Transverse colon (tissue), 4 donors: ENCODE data around the gene DGAT2. TPM values are rescaled to one million over a fixed set of nuclear protein-coding genes. Genes with fewer than 3 reads are reported as not detected.

Source experiments
- DNase-seq: peaks from one replicate; pipeline ENCODE4 v3.0.0-alpha.2; 2019
- H3K27ac ChIP-seq, 4 donors: fragments of 200-600 bp; sonication (generic); 2 replicates each; pipeline ENCODE4 v1.5.1; 2016 to 2018; ENCODE audit warnings: inconsistent platforms in 4 of 4
- H3K27me3 ChIP-seq: fragments of 200-600 bp; sonication (generic); 2 replicates; pipeline ENCODE4 v1.5.1; 2017; ENCODE audit warnings: inconsistent platforms
- H3K36me3 ChIP-seq, 4 donors: fragments of 200-600 bp; sonication (generic); 2 replicates each; pipeline ENCODE4 v1.5.1; 2017 to 2019; ENCODE audit warnings: inconsistent platforms in 4 of 4
- H3K4me1 ChIP-seq, 4 donors: fragments of 200-600 bp; sonication (generic); 2 replicates each; pipeline ENCODE4 v1.5.1; 2017 to 2020; ENCODE audit warnings: inconsistent platforms in 4 of 4
- H3K4me3 ChIP-seq, 4 donors: fragments of 200-600 bp; sonication (generic); 1 replicate in 1 of 4; 2 replicates in 3 of 4; pipeline versions ENCODE4 v1.5.1 to v1.6.1; 2017 to 2019; ENCODE audit warnings: inconsistent platforms in 4 of 4
- H3K9me3 ChIP-seq, 2 donors: fragments of 200-600 bp; sonication (generic); 2 replicates each; pipeline ENCODE4 v1.5.1; 2017 to 2019; ENCODE audit warnings: inconsistent platforms in 2 of 2
- EP300 ChIP-seq: sonication (generic); formaldehyde crosslinking; IDR thresholded peaks from one replicate; pipeline ENCODE4 v1.6.1; 2017; ENCODE audit warnings: antibody characterized with exemption, low read depth
- POLR2A ChIP-seq: fragments of 450-650 bp; IDR thresholded peaks from one replicate; pipeline ENCODE4 v1.6.1; 2016; ENCODE audit warnings: antibody characterized with exemption, mild to moderate bottlenecking, moderate library complexity
- POLR2AphosphoS5 ChIP-seq, 3 donors: sonication (generic); formaldehyde crosslinking; IDR thresholded peaks; one replicate each; pipeline ENCODE4 v1.6.1; 2016; ENCODE audit warnings: antibody characterized with exemption in 3 of 3
- WGBS, 2 donors: methylation state at CpG; one replicate each; pipeline ENCODE4 v1.1.5; 2018; ENCODE audit warnings: low coverage in 1 of 2; 5-methylcytosine and 5-hydroxymethylcytosine counted together
- in situ Hi-C, 4 donors: fragments of 200-750 bp; cut with MboI; loops; one replicate each; pipeline versions ENCODE4 v1.15.0 to v1.15.1; 2017; ENCODE audit warnings: low sequenced_read_pairs in 3 of 4, low pct_ligation_motif_present in 1 of 4, low pct_unique_long_range_greater_than_20kb in 1 of 4
- intact Hi-C: fragments of 100-400 bp; cut with DNase I; formaldehyde crosslinking; loops from one replicate; pipeline ENCODE4 v1.15.1; 2023; ENCODE audit warnings: low total_unique reads
- total RNA-seq, 4 donors: library from RNA; depleted of rRNA; stranded (reverse); fragments of >200 nt; gene quantifications; one replicate each; pipeline ENCODE4 v1.1.0, GENCODE V29; 2016
- TF ChIP-seq, protein P1 (sequence below), 5 experiments: fragments of 200-600 bp in 3 of 5; fragments of 450-650 bp in 2 of 5; sonication (generic) in 3 of 5; IDR thresholded peaks; 1 replicate in 2 of 5; 2 replicates in 3 of 5; pipeline ENCODE4 v1.5.1; 2016 to 2017; ENCODE audit warnings: antibody characterized with exemption in 5 of 5, inconsistent platforms in 3 of 5, mild to moderate bottlenecking in 2 of 5, moderate library complexity in 1 of 5

The DGAT2 gene
- total RNA-seq, 4 donors from 2014 or later: 3.3 to 3.7 TPM; not detected in 2

DNA sequence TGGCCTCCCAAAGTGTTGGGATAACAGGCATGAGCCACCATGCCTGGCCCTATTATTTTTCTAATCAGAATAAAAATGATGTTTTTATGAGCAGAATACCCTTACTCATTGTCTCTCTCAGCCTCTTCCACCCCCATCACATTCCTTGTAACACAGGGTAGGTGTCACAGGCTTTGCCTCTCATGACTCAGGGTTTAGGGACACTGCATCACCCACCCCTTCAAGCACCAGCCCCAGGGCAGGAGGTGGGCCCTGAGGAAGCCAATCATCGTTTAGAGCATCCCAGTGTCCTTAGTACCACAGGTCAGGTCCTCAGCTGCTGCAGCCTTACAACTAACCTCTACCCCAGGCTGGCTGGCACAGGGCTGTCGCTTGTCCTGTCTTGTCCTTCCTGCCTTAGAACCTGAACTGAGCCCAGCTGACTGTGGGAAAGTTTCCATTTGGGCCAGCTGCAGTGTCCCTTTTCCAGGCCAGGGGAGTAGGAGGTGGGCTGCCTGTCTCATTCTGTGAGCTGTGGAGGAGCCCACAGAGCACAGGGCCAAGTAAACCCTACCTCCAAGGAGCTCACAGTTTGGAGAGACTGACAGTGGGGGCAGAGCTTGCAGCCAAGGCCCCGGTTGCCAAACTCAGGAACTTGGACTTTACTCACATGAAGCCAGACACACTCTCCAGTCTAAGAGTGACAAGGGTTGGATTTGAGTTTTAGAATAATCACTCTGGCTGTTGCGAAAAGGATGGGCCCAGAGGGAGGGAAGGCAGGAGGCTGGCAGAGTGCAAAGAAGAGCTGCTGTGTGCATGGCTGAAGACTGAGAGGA lies 26.9 kb downstream of the DGAT2 start:
- DNase-seq: no peak
- H3K4me3 ChIP-seq: no peak overlapping the region
- H3K36me3 ChIP-seq: no peaks in the 10 kb centered on the region
- 75 to 86% methylated on average over 1 to 4 of the region's 4 CpGs for WGBS, 2 donors
- no peaks in the 10 kb centered on the region for H3K9me3 ChIP-seq
- no peaks in the 10 kb centered on the region for H3K4me1 ChIP-seq
- in situ Hi-C loops: no loop called here
- intact Hi-C loops: loop anchor here (5.0 kb wide), 1 partner anchor 367 kb away; no protein-coding TSS in a partner anchor
- H3K27me3 ChIP-seq: no peaks in the 10 kb centered on the region
- no peak overlapping the region for H3K27ac ChIP-seq
- TF ChIP-seq, protein P1, sequence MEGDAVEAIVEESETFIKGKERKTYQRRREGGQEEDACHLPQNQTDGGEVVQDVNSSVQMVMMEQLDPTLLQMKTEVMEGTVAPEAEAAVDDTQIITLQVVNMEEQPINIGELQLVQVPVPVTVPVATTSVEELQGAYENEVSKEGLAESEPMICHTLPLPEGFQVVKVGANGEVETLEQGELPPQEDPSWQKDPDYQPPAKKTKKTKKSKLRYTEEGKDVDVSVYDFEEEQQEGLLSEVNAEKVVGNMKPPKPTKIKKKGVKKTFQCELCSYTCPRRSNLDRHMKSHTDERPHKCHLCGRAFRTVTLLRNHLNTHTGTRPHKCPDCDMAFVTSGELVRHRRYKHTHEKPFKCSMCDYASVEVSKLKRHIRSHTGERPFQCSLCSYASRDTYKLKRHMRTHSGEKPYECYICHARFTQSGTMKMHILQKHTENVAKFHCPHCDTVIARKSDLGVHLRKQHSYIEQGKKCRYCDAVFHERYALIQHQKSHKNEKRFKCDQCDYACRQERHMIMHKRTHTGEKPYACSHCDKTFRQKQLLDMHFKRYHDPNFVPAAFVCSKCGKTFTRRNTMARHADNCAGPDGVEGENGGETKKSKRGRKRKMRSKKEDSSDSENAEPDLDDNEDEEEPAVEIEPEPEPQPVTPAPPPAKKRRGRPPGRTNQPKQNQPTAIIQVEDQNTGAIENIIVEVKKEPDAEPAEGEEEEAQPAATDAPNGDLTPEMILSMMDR (IDR thresholded peaks at IDR 0.05): no peak
- TF ChIP-seq EP300 (no peak), POLR2AphosphoS5 (IDR thresholded peaks at IDR 0.05) (no peak), POLR2A (no peak)

DNA sequence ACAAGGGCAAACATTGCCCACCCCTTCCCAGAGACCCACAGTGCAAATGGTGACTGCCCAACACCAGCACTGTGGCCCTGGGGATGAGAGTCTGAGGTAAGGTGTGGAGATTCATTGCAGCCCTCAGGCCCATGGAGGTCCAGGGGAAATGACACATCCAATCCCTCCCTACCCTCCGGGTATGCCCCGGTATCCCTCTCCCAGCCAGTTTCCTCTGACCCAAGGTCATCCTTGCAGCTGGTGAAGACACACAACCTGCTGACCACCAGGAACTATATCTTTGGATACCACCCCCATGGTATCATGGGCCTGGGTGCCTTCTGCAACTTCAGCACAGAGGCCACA lies 27.5 kb downstream of the DGAT2 start:
- no peak overlapping the region for H3K4me3 ChIP-seq
- H3K4me1 ChIP-seq: no peaks in the 10 kb centered on the region
- no peaks in the 10 kb centered on the region for H3K27me3 ChIP-seq
- intact Hi-C loops (loop anchor here (5.0 kb wide), 1 partner anchor 366 kb away; no protein-coding TSS in a partner anchor), in situ Hi-C loops (no loop called here)
- no CpG with 5 or more reads among the region's 2 CpGs for WGBS, 2 donors
- no peak for DNase-seq
- H3K36me3 ChIP-seq: no peaks in the 10 kb centered on the region
- no peak overlapping the region for H3K27ac ChIP-seq
- H3K9me3 ChIP-seq: no peaks in the 10 kb centered on the region
- TF ChIP-seq, protein P1 (IDR thresholded peaks at IDR 0.05): no peak
- no peak for TF ChIP-seq POLR2AphosphoS5 (IDR thresholded peaks at IDR 0.05)
- no peak for TF ChIP-seq EP300
- TF ChIP-seq POLR2A: no peak

DNA sequence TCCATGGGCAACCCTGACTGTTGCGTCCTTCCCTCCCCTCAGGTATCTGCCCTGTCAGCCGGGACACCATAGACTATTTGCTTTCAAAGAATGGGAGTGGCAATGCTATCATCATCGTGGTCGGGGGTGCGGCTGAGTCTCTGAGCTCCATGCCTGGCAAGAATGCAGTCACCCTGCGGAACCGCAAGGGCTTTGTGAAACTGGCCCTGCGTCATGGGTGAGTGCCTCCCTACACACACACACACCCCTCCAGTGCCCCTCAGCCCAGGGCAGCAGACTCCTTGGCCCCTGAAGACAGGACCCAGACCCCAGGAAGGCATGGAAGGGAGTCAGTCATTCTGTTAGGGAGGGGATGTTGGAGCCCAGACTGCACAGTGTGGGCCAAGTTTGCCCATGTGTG lies 28.5 kb downstream of the DGAT2 start:
- in situ Hi-C loops (no loop called here), intact Hi-C loops (loop anchor here (5.0 kb wide), 1 partner anchor 365 kb away; no protein-coding TSS in a partner anchor)
- H3K27me3 ChIP-seq: no peaks in the 10 kb centered on the region
- no peaks in the 10 kb centered on the region for H3K4me1 ChIP-seq
- H3K9me3 ChIP-seq: no peaks in the 10 kb centered on the region
- H3K27ac ChIP-seq: no peak overlapping the region
- no peak overlapping the region for H3K4me3 ChIP-seq
- no peaks in the 10 kb centered on the region for H3K36me3 ChIP-seq
- 84% methylated on average over 8 of the region's 8 CpGs; no CpG with 5 or more reads in 1 of the 2 donors for WGBS, 2 donors
- TF ChIP-seq POLR2AphosphoS5 (IDR thresholded peaks at IDR 0.05) (no peak), POLR2A (no peak), EP300 (no peak)
- TF ChIP-seq, protein P1 (IDR thresholded peaks at IDR 0.05): no peak
- no peak for DNase-seq

DNA sequence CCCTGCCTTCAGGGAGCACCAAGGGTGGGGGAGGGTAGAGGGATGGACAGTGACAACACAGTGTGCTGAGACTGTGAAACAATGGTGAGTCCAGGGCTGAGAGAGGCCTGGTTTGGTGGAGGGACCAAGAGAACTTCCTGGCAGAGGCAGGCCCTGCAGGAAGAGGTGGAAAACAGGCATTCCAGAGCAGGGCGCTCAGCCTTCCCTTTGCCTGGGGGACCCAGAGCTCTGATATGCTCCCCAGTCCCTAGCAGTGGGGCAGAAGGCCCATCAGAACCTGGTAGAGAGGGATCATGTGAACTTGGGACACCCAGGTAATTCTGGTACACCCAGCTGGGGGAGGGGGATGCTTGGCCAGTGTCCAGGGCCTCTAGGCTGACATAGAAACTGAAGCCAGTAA lies 29.2 kb downstream of the DGAT2 start:
- WGBS, 2 donors: 100% methylated on average over 1 of the region's 1 CpG; no CpG with 5 or more reads in 1 of the 2 donors

More for the DNA sequence above, 29.2 kb downstream of the DGAT2 start:
- no peak overlapping the region for H3K27ac ChIP-seq
- no peaks in the 10 kb centered on the region for H3K4me1 ChIP-seq
- no peak overlapping the region for H3K4me3 ChIP-seq
- in situ Hi-C loops: no loop called here
- intact Hi-C loops: loop anchor here (5.0 kb wide), 1 partner anchor 365 kb away; no protein-coding TSS in a partner anchor
- no peaks in the 10 kb centered on the region for H3K9me3 ChIP-seq
- TF ChIP-seq EP300: no peak
- TF ChIP-seq, protein P1 (IDR thresholded peaks at IDR 0.05): no peak
- TF ChIP-seq POLR2AphosphoS5 (IDR thresholded peaks at IDR 0.05): no peak
- no peak for TF ChIP-seq POLR2A
- no peaks in the 10 kb centered on the region for H3K27me3 ChIP-seq
- no peak for DNase-seq
- H3K36me3 ChIP-seq: no peaks in the 10 kb centered on the region
